AG08395 (cell line): ENCODE measurements around the gene ARPC2.
"Not testable (repeated sequence)": the region's sequence is repeated elsewhere in the genome, so short reads cannot be mapped to it uniquely, and the experiment has no call there.

ENCODE experiments used
- DNase-seq: peaks from one replicate; pipeline ENCODE4 v3.0.0; 2012; ENCODE audit warnings: mixed read lengths, low spot score

The ARPC2 gene

DNA sequence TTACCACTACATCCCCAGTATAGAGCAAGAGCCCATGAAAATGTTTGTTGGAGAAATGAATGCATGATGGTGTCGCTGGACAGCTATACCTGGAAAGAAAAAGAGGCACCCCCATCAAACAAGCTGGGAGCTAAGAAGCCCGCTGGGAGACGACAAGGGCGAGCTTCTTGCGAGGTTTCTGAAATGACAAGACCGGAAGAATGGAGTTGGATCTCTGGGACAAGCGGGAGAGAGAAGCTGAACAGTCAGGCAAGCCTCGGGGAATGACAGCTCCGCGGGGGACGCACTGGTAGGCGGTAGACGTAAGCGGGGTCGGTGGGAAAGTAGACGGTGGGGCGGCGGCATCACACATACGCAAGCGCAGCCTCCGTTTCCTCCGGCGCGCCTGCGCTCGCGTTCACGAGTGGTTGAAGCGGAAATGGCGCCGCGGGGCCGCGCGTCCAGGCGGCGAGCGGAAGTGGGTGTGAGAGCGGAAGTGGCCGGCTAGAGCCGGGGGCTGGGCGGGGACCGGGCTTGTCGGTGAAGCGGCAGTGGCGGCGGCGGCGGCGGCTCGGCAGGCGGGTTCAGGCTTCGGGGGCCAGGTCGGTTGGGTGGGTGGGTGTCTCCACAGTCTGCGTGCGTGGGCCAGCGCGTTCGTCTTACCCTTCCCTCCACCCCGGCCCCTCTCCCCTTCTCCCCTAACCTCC, at the start of gene ARPC2:
Gene ARPC2 (plus strand): TSS at position 516 of the 686 bp plus-strand sequence. CDS start 282 bp downstream, outside the sequence.
- peak; percentile 97 for DNase-seq

DNA sequence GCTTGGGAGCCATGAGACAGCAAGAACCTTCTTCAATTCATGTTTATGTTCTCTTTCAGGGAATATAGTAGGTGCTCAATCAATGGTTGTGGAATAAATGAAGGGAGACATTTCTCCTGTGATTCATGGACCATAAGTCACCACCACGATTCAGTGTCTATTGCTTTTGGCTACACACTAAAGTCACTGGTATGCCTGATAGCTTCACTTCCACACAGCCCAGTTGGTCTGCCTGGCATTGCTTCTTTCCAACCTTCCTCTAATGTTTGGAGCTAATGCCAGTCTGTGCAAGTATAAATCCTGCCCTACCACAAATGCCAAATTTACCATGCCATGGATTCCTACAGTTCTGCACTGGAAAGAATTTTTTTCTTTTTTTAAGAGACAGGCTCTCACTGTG, 49.0 kb upstream of the ARPC2 start:
- no peak for DNase-seq

GRCh38 chr2:218168635-218169462, 48.1 kb upstream of the ARPC2 start:
- peak; percentile 36 for DNase-seq

DNA sequence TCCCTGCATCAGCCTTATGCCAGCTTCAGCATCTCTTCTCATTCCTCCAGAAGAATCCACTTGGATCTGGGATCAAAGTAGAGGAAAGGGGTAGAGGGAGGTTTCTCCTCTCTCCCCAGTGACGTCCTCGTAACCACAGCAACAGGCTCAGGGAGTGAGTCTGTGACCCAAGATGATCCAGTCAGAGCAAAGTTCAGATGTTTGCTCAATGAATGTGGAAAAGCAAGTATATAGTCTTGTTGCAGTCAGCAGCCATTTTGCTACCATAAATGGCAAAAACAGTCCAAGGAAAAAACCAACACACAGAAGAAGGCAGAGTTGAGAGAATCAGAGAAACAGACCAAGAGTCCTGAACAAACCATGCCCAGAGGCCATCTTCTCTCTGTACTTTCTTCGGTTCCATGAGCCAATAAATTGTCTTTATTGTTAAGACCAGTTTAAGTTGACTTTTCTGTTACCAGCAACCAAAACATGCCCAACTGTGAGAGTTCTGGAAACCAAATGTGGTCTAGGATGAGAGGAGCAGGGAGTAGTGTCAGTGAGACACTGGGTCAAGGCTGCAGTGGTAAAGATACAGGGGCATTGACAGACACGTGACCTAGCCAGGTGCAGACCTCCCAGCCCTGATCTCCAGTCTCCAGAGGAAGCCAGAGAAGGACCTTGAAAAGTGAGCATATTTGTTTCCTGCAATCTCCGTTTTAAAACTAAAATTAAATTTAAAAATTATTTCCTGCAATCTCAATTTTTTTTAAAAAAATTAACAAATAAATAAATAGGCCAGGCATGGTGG, 47.0 kb upstream of the ARPC2 start:
- no peak for DNase-seq

DNA sequence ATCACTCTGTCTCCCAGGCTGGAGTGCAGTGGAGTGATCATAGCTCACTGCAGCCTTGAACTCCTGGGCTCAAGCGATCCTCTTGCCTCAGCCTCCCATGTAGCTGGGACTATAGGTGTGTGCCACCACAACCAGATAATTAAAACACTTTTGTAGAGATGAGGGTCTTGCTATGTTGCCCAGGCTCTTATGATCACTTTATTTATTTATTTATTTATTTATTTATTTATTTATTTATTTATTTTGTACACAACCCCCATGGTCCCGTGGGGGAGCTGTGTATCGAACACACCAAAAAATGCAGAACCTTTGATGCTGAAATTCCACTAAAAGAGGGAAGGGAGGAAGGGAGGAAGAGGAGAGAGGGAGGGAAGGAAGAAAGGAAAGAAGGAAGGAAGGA, 45.2 kb upstream of the ARPC2 start:
- DNase-seq, result not testable (repeated sequence)

GRCh38 chr2:218172845-218173244, 44.1 kb upstream of the ARPC2 start:
- no peak for DNase-seq

GRCh38 chr2:218179782-218180181, 37.2 kb upstream of the ARPC2 start:
- no peak for DNase-seq

DNA sequence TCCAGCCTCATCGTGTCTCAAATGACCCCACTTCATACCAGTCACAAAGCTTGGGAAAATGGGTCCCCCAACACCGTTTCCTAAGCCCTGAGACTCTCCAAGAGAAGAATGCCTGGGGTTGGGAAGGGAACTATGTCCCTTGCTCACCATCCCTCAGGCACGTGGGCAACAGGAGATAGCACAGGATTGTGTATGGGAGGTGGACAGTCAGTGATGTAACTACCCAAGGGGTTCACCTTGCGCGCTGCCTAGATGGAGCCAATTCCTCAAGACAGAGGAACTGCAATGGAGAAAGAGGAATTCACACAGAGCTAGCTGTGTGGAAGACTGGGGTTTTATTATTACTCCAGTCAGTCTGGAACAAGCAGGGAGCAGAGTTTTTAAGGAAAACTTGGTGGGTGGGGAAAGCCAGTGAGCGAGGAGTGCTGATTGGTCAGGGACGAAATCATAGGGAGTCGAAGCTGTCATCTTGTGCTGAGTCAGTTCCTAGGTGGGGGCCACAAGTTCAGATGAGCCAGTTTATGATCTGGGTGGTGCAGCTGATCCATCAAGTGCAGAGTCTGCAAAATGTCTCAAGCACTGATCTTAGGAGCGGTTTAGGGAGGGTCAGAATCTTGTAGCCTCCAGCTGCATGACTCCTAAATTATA, 36.4 kb upstream of the ARPC2 start:
- DNase-seq, result no peak

DNA sequence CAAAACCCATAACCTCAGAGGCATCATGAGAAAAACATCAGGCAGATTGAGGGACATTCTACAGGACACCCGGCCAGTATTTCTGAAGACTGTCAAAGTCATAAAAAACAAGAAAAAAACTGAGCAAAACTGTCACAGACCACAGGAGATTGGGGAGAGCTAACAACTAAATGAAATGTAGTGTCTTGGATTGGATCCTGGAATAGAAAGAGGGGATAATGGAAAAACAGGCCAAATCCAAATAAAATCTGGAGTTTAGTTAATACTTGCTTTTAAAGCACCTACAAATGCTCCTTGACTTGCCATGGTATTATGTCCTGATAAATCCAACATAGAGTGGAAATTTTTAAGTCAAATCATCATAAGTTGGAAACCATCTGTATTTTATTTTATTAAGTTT, 32.7 kb upstream of the ARPC2 start:
- no peak for DNase-seq

- peak; percentile 80 for DNase-seq
Measured at GRCh38 chr2:218186355-218186766, 30.6 kb upstream of the ARPC2 start.

DNA sequence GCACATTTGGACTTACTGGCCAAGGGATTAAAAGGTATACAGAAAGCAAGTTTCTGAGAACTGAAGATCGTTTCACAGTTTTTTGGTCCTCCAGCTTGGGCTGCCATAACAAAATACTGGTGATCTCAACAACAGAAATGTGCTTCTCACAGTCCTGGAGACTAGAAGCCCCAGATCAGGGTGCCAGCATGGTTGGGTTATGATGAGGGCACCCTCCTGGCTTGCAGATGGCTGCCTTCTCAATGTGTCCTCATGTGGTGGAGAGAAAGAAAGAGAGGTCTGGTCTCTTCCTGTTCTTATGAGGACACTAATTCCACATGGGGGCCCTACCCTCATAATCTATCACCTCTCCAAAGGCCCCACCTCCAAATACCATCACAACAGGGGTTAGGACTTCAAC, 30.1 kb upstream of the ARPC2 start:
- no peak for DNase-seq

- no peak for DNase-seq
Measured at GRCh38 chr2:218187296-218188015, 29.5 kb upstream of the ARPC2 start.

DNA sequence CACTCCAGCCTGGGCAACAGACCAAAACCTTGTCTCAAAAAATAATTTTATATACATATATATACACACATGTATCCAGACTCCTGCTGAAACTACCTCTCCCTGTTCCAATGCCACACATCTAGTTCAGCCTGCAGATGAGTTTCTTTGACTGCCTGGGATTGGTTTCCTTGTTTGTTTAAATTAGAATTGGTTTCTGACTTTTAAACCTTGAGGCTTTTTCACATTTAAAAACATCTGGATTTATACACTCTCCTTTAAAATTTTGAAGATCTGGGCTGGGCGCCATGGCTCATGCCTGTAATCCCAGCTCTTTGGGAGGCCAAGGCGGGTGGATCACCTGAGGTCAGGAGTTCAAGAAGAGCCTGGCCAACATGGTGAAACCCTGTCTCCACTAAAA, 28.5 kb upstream of the ARPC2 start:
- no peak for DNase-seq

- DNase-seq, result no peak
Measured at GRCh38 chr2:218192902-218193430, 24.0 kb upstream of the ARPC2 start.

- no peak for DNase-seq
Measured at GRCh38 chr2:218193701-218194100, 23.3 kb upstream of the ARPC2 start.

DNA sequence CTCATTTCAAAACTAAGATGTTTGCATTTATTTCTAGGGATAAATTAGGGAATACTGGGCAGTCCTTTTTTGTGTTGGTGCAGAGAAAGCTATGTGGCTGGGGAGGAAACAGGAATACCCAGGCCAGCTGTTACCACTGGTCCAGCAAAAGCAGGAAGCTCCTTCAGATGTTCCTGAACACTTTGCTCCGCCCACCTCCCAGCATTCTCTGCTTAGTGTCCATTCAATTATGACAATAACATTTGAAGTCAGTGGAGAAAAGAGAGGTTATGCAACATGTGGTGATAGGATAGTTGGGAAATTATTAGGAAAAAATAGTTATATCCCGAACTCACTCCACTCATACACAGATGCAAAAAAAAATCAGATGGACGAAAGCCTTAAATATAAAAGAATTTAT, 22.1 kb upstream of the ARPC2 start:
- DNase-seq, result no peak

DNA sequence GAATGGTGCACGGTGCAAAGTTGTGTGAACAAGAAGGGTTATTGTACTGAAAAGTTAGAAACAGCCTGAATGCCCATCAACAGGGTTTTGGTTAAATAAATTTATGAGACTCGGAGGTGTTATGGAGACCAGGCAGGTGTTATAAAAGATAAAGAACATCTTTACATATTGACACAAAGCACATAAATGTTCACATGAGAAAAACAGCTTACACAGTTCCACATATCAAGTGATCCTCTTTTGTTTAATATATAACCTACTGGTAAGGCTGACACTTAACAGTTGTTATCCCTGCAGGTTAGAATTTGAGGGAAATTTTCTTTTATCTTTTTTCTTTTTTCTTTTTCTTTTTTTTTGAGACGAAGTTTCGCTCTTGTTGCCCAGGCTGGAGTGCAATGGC, 20.0 kb upstream of the ARPC2 start:
- no peak for DNase-seq

DNA sequence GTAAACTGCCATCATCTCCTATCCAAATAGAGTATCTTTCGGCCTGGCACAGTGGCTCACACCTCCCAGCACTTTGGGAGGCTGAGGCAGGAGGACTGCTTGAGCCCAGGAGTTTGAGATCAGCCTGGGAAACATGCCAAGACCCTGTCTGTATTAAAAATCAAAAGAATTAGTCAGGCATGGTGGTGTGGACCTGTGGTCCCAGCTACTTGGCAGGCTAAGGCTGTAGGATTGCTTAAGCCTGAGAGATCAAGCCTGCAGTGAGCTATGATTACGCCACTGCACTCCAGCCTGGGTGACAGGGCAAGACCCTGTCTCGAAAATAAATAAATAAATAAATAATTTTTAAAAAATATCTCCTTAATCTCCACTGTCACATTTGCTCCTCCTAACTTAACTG, 14.7 kb upstream of the ARPC2 start:
- no peak for DNase-seq

GRCh38 chr2:218209078-218209477, 7.9 kb upstream of the ARPC2 start:
- DNase-seq, result no peak

GRCh38 chr2:218214116-218214515, 2.9 kb upstream of the ARPC2 start:
- no peak for DNase-seq

DNA sequence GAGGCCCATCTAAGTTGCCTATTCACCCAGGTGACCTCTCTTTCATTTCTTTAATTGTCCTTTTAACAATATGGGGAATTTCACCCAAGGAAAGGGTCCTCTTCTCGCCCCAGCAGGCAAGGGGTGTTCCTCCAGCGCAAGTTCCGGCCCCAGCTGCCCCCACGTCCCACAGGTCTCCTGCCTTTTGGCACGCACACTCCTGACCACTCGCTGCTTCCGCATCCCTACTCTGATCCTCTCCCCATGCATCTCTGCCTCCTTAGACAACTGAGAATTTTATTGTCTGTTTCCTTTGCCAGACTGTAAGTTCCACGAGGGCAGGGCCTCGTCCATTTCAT, 684 bp upstream of the ARPC2 start:
- no peak for DNase-seq
